Activated naive CD4-positive, alpha-beta T cell treated with anti-CD3 and anti-CD28 coated beads, Interleukin-2, amount 10 ng/mL, durations not matched to agents 7 days and 5 days (primary cell): ENCODE data around the gene DHDDS.

Experiments used
- CTCF ChIA-PET: fragments of 350-600 bp; sonication (Branson Sonifier 250); formaldehyde crosslinking; loops from one replicate; lab custom pipeline; 2021; ENCODE audit warnings: antibody characterized with exemption; lab: Charles Lee
- DNase-seq: peaks from one replicate; pipeline ENCODE4 v3.0.0-alpha.2; 2020
- H3K27ac Mint-ChIP-seq: one replicate; pipeline ENCODE4 v1.8.0; 2021; ENCODE audit warnings: mild to moderate bottlenecking, moderate library complexity, mixed read lengths
- H3K27me3 Mint-ChIP-seq: one replicate; pipeline ENCODE4 v1.8.0; 2021; ENCODE audit warnings: mild to moderate bottlenecking, mixed read lengths
- H3K36me3 Mint-ChIP-seq: one replicate; pipeline ENCODE4 v1.8.0; 2021; ENCODE audit warnings: mixed read lengths
- H3K4me1 Mint-ChIP-seq: one replicate; pipeline ENCODE4 v1.8.0; 2021; ENCODE audit warnings: mixed read lengths
- H3K4me3 Mint-ChIP-seq: one replicate; pipeline ENCODE4 v1.8.0; 2021; ENCODE audit warnings: mild to moderate bottlenecking, moderate library complexity, mixed read lengths
- H3K9me3 Mint-ChIP-seq: one replicate; pipeline ENCODE4 v1.8.0; 2021; ENCODE audit warnings: mixed read lengths

DHDDS gene

DNA sequence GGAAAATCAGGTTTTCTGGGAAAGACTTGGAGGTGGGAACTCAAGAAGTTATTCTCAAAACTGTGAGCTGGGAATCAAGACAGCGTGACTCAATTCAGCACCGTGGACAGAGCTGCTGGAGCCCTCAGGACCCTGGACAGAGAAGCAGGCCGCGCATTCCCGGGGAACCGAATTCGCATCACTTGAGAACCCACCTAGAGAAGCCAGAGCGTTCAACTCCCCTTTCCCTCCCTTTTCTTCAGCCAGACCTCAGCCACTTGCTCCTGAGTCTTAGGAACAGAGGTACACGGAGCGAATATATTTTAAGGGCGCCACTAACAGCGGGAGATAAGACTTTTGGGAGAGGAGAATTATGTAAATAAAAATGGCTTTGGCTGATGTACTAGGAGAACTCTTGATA lies 23.5 kb upstream of the DHDDS start:
- CTCF ChIA-PET, result interaction anchor here (1.0 kb wide), 1 partner anchor 18 kb away, joined by 4 read pairs; no protein-coding TSS in a partner anchor
- Mint-ChIP-seq H3K9me3 (no peaks in the 10 kb centered on the region), H3K4me3 (peak overlapping the region; percentile 22), H3K36me3 (no peaks in the 10 kb centered on the region), H3K4me1 (peaks cover 18% of the 10 kb centered on the region), H3K27ac (peak overlapping the region; percentile 34), H3K27me3 (peaks cover 67% of the 10 kb centered on the region)
- peak; percentile 88 for DNase-seq

DNA sequence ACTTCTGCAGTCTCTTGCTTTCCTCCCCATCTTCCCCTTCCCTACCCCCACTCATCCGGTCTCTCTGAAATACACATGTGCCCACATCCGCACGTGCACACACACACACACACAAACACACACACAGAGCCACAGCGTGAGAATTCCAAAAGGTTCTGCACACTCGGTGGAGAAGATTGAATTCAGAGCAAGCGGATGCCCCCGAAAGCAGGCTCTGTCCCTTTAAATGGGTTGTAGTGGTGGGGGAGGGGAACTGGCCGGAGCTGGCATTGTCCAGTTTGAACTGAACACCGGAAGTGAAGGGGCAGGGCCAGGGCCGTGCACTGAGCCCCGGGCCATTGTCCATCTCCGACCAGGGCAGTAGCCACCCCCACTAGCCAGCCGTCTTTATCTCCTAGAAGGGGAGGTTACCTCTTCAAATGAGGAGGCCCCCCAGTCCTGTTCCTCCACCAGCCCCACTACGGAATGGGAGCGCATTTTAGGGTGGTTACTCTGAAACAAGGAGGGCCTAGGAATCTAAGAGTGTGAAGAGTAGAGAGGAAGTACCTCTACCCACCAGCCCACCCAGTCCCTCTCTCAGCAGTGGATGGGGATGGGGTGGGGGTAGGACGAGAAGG lies 22.8 kb upstream of the DHDDS start:
- H3K27me3 Mint-ChIP-seq, result peaks cover 67% of the 10 kb centered on the region
- H3K36me3 Mint-ChIP-seq, result no peaks in the 10 kb centered on the region
- no peaks in the 10 kb centered on the region for H3K9me3 Mint-ChIP-seq
- CTCF ChIA-PET, result interaction anchor here (0.5 to 0.6 kb wide), 2 partner anchors 478 to 517 kb away, joined by 3 read pairs; no protein-coding TSS in a partner anchor
- H3K4me1 Mint-ChIP-seq, result peaks cover 18% of the 10 kb centered on the region
- H3K4me3 Mint-ChIP-seq, result peak overlapping the region; percentile 22
- DNase-seq, result peak; percentile 33
- peak overlapping the region; percentile 3 for H3K27ac Mint-ChIP-seq

DNA sequence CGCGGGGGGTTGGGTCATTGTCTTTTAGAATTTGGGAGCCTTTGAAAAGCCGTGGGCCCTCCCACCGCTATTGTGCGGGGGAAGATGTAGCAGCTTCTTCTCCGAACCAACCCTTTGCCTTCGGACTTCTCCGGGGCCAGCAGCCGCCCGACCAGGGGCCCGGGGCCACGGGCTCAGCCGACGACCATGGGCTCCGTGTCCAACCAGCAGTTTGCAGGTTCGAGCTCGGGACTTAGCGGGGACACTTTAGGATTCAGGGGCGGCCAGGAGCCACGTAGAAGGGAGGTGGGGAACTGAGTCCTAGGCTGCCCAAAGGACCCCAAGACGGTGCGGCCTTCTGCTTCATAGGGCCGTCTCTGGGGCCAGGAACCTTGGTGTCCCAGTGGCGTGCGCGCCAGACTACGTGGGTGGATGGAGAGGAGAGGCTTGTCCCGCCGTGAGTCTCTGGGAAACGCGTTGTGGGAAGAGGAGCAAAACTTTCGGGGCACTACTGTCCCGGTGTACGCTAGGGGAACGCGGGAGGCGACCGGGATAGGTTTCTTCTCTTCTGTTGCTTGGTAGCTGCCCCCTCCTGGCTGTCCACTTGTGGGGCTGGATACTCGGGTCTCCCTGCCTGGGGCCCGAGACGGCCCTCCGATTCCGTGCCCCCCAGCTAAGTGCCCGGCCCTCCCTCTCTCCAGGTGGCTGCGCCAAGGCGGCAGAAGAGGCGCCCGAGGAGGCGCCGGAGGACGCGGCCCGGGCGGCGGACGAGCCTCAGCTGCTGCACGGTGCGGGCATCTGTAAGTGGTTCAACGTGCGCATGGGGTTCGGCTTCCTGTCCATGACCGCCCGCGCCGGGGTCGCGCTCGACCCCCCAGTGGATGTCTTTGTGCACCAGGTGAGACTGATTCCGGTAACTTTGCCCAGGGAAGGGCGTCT lies 21.2 kb upstream of the DHDDS start, which contains the start of gene LIN28A:
TSS of gene LIN28A (plus strand) at position 112 of the 918 bp plus-strand sequence. CDS start at position 187, 75 bp downstream.
- CTCF ChIA-PET, result interaction anchor here (1.2 kb wide), 1 partner anchor 14 kb away, joined by 3 read pairs; no protein-coding TSS in a partner anchor
- H3K4me3 Mint-ChIP-seq, result no peak within 1 kb of the TSS
- peaks cover 18% of the 10 kb centered on the region for H3K4me1 Mint-ChIP-seq
- no peaks in the 10 kb centered on the region for H3K9me3 Mint-ChIP-seq
- DNase-seq, result no peak
- no peak within 1 kb of the TSS for H3K27ac Mint-ChIP-seq
- H3K27me3 Mint-ChIP-seq, result peaks cover 77% of the 10 kb centered on the region
- no peaks in the 10 kb centered on the region for H3K36me3 Mint-ChIP-seq

DNA sequence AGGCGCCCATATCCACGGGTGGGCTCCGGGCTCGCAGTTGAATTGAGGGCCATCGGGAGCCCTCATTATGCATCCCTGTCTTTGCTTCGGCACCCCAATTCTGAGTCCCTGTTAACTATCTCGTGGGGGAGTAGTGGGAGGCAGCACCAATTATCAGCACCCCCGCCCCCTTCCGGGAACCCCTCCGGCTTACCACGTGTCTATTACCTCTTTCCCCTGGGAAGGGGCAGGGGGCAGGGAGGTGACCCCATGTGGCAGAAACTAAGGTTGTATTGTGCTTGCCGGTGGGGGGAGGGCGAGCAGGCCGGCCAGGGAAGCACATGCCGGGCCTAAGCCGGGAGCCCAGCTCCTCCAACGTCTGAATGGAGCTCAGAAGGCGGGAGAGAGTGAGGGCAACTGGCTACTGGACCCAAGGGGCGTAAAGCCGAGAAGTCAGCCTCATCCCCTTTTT lies 20.5 kb upstream of the DHDDS start:
- Mint-ChIP-seq H3K4me1 (peaks cover 18% of the 10 kb centered on the region), H3K27ac (peak overlapping the region; percentile 63)

DNA sequence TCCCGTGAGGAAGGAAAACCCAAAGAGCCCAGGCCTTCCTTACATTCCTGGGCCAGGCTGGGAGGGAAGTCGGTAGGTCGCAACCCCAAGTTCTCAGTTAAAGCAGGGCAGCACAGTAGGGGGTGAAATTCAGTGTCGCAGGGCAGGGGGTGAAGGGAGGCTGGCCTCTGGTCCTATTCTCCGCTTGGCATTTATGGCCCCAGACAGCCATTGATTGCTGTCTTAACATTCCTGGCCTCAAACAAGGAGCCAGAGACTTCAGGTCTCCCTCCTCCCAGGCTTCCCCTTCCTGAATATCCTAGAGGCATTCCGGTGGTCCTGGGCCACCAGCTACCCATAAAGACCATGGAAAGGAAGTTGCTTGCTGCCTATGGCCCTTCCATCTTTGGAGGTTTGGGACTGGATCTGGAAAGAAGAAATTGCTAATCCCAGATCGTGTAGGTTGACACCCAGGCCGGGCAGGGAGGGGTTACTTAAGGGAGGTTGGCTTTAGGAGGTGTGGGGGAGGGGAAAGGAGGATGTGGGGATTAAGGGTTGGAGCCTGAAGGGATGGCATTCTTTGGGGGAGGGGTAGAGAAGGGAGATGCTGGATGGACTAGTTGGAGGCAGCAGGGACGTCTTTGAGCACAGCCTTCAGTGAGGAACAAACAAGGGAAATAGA lies 19.8 kb upstream of the DHDDS start:
- Mint-ChIP-seq H3K27ac (no peak overlapping the region), H3K9me3 (no peaks in the 10 kb centered on the region), H3K36me3 (no peaks in the 10 kb centered on the region), H3K27me3 (peaks cover 83% of the 10 kb centered on the region), H3K4me3 (no peak overlapping the region), H3K4me1 (peaks cover 22% of the 10 kb centered on the region)
- CTCF ChIA-PET, result interaction anchor here (1.2 to 1.4 kb wide), 2 partner anchors 15 to 48 kb away, joined by 3 to 4 read pairs; no protein-coding TSS in a partner anchor
- DNase-seq, result no peak

More for the DNA sequence above, 20.5 kb upstream of the DHDDS start:
- Mint-ChIP-seq H3K36me3 (no peaks in the 10 kb centered on the region), H3K27me3 (peaks cover 77% of the 10 kb centered on the region), H3K4me3 (no peak overlapping the region), H3K9me3 (no peaks in the 10 kb centered on the region)
- no peak for DNase-seq
- CTCF ChIA-PET, result interaction anchor here (1.2 kb wide), 1 partner anchor 15 kb away, joined by 3 read pairs; no protein-coding TSS in a partner anchor

DNA sequence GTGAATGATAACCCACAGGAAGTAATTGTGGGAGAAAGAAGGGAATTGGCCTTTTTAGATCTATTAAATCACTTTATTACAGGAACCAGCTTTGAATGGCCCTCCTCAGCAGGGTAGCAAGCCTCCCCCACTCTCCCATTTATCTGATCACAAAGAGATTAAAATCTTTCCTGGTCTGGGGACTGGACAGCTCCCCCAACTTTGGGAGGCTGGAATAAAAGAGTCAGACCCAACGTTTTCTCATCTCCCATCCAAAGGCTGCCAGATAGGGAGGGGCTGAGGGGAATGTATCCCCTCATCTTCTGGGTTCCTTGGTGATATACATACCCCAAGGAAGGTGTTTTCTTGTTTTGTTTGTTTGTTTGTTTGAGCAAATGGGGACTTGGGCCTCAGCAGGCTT lies 19.1 kb upstream of the DHDDS start:
- Mint-ChIP-seq H3K4me3 (no peak overlapping the region), H3K27me3 (peaks cover 80% of the 10 kb centered on the region), H3K36me3 (no peaks in the 10 kb centered on the region), H3K4me1 (peaks cover 22% of the 10 kb centered on the region), H3K27ac (no peak overlapping the region), H3K9me3 (no peaks in the 10 kb centered on the region)
- CTCF ChIA-PET, result interaction anchor here (1.4 kb wide), 1 partner anchor 49 kb away, joined by 4 read pairs; no protein-coding TSS in a partner anchor
- DNase-seq, result no peak

DNA sequence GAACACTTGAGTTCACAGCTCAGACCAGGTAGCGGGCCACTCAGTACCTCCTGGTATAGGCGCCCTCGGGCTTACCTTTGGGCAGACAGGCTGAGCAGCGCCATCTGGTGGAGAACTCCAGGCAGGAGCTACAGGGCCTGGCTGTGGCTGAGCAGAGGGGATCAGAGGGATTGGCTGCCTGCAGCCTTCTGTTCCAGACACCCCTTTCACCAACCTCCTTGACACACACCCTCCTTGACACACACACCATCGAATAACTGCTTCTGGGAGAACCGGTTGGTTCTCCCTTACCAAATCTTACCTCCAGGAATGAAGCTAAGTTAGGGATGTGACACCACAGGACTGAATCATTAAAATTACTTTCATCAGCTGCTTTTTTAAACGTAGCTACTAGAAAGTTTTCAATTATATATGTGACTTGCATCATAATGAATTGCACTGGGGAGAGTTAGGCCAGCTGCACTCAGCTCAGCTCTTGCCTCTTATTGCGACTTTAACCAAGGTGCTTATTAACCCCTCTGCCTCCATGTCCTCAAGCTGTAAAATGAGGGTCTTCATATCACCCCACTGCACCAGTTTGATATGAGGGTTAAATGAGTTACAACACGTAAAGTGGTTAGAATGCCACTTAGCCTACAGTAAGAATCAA lies 14.9 kb upstream of the DHDDS start:
- no peak overlapping the region for H3K27ac Mint-ChIP-seq
- peaks cover 60% of the 10 kb centered on the region for H3K27me3 Mint-ChIP-seq
- H3K4me1 Mint-ChIP-seq, result peaks cover 4% of the 10 kb centered on the region
- DNase-seq, result peak; percentile 92
- CTCF ChIA-PET, result interaction anchor here (0.6 to 3.0 kb wide), 51 partner anchors 8 to 397 kb away, joined by 3 to 30 read pairs (median 7); partner anchors contain the start of genes CEP85, DHDDS, HMGN2 and SH3BGRL3
- H3K36me3 Mint-ChIP-seq, result no peaks in the 10 kb centered on the region
- no peaks in the 10 kb centered on the region for H3K9me3 Mint-ChIP-seq
- H3K4me3 Mint-ChIP-seq, result no peak overlapping the region

DNA sequence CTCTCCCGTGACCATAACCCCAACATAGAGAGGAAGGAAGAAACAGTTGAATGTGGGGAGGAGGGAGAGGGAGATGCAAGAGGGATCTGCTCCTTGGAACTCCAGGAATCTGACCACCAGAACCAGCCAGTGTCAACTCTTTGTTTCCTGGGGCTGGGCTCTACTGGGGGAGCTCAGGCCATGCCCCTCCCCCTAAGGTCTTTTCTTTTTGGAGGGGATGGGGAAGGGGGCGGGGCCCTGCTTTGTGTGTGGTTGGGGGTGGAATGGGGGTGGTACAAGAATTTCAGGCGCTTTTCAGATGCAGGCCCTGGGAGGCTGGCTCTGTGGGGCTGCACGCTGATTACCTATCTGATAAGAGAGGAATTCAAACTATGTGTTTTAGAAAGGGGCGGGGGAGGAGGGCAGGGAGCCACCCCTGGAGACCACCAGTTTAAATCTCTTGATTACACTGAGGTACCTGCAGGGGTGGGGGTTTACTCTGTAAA lies 13.2 kb upstream of the DHDDS start:
- CTCF ChIA-PET, result interaction anchor here (0.9 to 1.0 kb wide), 2 partner anchors 10 to 55 kb away, joined by 3 to 4 read pairs; no protein-coding TSS in a partner anchor
- Mint-ChIP-seq H3K27ac (peak overlapping the region; percentile 45), H3K27me3 (peaks cover 55% of the 10 kb centered on the region)

DNA sequence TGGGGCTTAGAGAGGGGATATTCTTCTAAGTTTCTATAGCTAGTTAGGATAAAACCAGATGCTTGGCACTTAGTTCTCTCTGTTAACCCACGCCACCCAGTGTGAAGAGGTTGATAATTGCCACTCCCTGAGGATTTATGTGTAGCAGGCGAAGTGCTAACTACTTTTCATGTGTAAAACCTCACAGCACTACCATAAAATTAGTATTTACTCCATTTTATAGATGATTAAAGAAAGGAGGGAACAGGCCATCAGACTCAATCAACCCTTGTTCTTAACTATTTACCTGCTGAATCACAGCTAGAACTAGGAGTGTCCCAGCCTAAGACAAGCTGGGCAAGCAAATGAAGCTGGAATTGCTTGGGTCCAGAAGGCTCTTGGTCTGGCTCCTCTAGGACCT lies 12.6 kb upstream of the DHDDS start:
- Mint-ChIP-seq H3K4me3 (no peak overlapping the region), H3K9me3 (no peaks in the 10 kb centered on the region), H3K27ac (no peak overlapping the region), H3K27me3 (peaks cover 49% of the 10 kb centered on the region), H3K36me3 (no peaks in the 10 kb centered on the region), H3K4me1 (peaks cover 4% of the 10 kb centered on the region)
- CTCF ChIA-PET, result interaction anchor here (0.9 to 1.6 kb wide), 4 partner anchors 10 to 55 kb away, joined by 3 to 7 read pairs (median 4); partner anchors contain the start of gene DHDDS
- DNase-seq, result no peak

More for the DNA sequence above, 13.2 kb upstream of the DHDDS start:
- peaks cover 4% of the 10 kb centered on the region for H3K4me1 Mint-ChIP-seq
- no peak overlapping the region for H3K4me3 Mint-ChIP-seq
- H3K9me3 Mint-ChIP-seq, result no peaks in the 10 kb centered on the region
- H3K36me3 Mint-ChIP-seq, result no peaks in the 10 kb centered on the region
- no peak for DNase-seq

DNA sequence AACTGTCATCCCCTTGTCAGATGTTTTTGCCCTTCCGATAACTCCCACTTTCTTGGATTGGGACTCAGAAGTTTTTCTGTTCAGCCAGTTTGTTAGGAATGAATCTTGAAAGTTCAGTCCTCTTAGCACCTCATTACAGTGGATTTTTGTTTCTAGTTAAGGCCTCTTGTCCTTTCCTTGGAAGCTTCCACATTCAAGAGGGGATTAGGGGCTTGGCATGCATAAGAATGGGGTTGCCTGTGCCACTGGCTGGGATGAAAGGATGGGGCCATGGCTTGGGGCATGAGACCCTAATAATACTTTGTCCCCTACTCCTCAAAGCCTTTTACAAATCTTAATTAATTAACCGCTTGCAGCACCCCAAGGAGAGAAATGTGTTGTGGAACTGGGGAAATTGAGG lies 2.4 kb upstream of the DHDDS start:
- peaks cover 9% of the 10 kb centered on the region for H3K36me3 Mint-ChIP-seq
- CTCF ChIA-PET, result interaction anchor here (0.6 to 2.9 kb wide), 3 partner anchors 10 to 213 kb away, joined by 3 to 20 read pairs (median 4); no protein-coding TSS in a partner anchor

DNA sequence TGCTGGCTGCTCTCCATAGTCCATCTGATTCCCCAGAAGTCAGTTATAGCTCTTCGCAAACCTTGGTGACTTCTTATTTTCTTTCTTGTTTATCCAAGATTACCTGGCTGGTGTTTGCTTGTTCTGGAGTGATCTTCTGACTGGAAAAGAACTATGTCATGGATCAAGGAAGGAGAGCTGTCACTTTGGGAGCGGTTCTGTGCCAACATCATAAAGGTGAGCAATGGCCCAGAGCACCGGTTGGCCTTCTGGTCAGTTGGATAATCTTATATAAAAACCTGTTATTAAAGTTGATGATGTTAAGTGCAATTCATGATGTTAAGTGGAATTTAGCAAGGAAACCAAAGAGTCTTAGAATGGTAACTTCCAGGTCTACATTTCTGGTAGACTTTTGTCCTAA lies 672 bp downstream of the DHDDS start:
- Mint-ChIP-seq H3K27ac (peak overlapping the region; percentile 94), H3K4me1 (peaks cover 26% of the 10 kb centered on the region), H3K36me3 (peaks cover 11% of the 10 kb centered on the region), H3K4me3 (peak overlapping the region; percentile 96), H3K27me3 (peaks cover 11% of the 10 kb centered on the region), H3K9me3 (no peaks in the 10 kb centered on the region)
- no peak for DNase-seq
- CTCF ChIA-PET, result interaction anchor here (1.2 to 3.5 kb wide), 5 partner anchors 12 to 198 kb away, joined by 4 to 22 read pairs (median 4); partner anchors contain the start of gene CEP85

More for the DNA sequence above, 2.4 kb upstream of the DHDDS start:
- Mint-ChIP-seq H3K4me1 (peaks cover 26% of the 10 kb centered on the region), H3K9me3 (no peaks in the 10 kb centered on the region), H3K27ac (no peak overlapping the region), H3K27me3 (peaks cover 26% of the 10 kb centered on the region), H3K4me3 (no peak overlapping the region)
- no peak for DNase-seq

DNA sequence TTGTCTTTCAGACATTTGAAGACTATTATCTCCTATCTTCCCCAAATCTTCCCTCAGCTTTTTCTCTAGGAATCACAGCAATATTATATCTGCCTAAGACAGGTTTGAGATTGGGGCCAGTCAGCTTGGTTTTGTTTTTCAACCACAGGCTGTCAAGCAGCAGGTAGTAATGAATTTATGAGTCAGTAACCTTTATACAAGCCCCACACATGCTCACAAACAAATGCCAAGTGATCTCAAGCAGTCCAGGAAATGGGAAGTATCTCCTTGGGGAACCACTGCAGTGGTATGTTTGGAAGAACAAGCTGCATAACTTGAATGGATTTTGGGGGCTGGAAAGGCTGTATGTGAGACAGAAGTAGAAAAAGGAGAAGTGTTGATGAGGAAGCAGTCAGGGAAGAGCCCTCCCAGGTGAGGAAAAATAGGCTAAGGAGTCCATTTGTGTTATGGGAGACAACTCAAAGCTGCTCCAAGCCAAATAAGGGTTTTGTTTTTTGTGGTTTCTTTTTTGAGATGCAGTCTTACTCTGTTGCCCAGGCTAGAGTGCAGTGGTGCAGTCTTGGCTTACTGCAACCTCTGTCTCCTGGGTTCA lies 2.1 kb downstream of the DHDDS start:
- Mint-ChIP-seq H3K36me3 (peaks cover 20% of the 10 kb centered on the region), H3K27ac (peak overlapping the region; percentile 42), H3K4me3 (no peak overlapping the region), H3K4me1 (peaks cover 26% of the 10 kb centered on the region), H3K27me3 (peaks cover 5% of the 10 kb centered on the region), H3K9me3 (no peaks in the 10 kb centered on the region)
- CTCF ChIA-PET, result interaction anchor here (0.6 to 3.5 kb wide), 3 partner anchors 17 to 37 kb away, joined by 3 to 22 read pairs (median 4); no protein-coding TSS in a partner anchor
- no peak for DNase-seq
